ENCODE results near the gene IRF7. TPM values are rescaled to one million over a fixed set of nuclear protein-coding genes. Genes with fewer than 3 reads are reported as not detected.

Gene IRF7
- total and polyA plus RNA-seq, 2 experiments from 2014 or later, result 13.0 to 17.7 TPM

- H3K4me1 ChIP-seq (ENCODE audit: low read depth), result peaks cover 2% of the 10 kb centered on the region
- peaks cover 2% of the 10 kb centered on the region for H3K36me3 ChIP-seq
- no peak for TF ChIP-seq CTCF (IDR thresholded peaks at IDR 0.05; ENCODE audit: low read depth, low read length)
- no peak overlapping the region for H3K4me3 ChIP-seq
- H3K27ac ChIP-seq, result no peak overlapping the region
- DNase-seq (ENCODE audit: low read depth in 1 of 2, low spot score in 1 of 2), result no peak
- H3K9me3 ChIP-seq (ENCODE audit: low read depth), result no peaks in the 10 kb centered on the region
- no peaks in the 10 kb centered on the region for H3K27me3 ChIP-seq
These were observed 5.4 kb upstream of the IRF7 start for GRCh38 chr11:620935-621814.

- Histone ChIP-seq H3K9me3 (ENCODE audit: low read depth) (no peaks in the 10 kb centered on the region), H3K4me1 (ENCODE audit: low read depth) (peaks cover 4% of the 10 kb centered on the region), H3K4me3 (no peak overlapping the region), H3K36me3 (peaks cover 2% of the 10 kb centered on the region), H3K27ac (no peak overlapping the region), H3K27me3 (no peaks in the 10 kb centered on the region)
- DNase-seq (ENCODE audit: low read depth in 1 of 2, low spot score in 1 of 2), result no peak
- no peak for TF ChIP-seq CTCF (IDR thresholded peaks at IDR 0.05; ENCODE audit: low read depth, low read length)
These were observed 4.5 kb upstream of the IRF7 start for GRCh38 chr11:620201-620600.

- no peak overlapping the region for H3K27ac ChIP-seq
- no peak for DNase-seq (ENCODE audit: low read depth in 1 of 2, low spot score in 1 of 2)
These were observed 3.9 kb upstream of the IRF7 start for GRCh38 chr11:619628-620050.

GRCh38 chr11:618856-619627 is 3.3 kb upstream of the IRF7 start:
- peaks cover 4% of the 10 kb centered on the region for H3K4me1 ChIP-seq (ENCODE audit: low read depth)
- H3K36me3 ChIP-seq, result peaks cover 2% of the 10 kb centered on the region

More at GRCh38 chr11:619628-620050, 3.9 kb upstream of the IRF7 start:
- H3K4me1 ChIP-seq (ENCODE audit: low read depth), result peaks cover 4% of the 10 kb centered on the region
- H3K9me3 ChIP-seq (ENCODE audit: low read depth), result no peaks in the 10 kb centered on the region
- H3K4me3 ChIP-seq, result no peak overlapping the region
- H3K36me3 ChIP-seq, result peaks cover 2% of the 10 kb centered on the region
- H3K27me3 ChIP-seq, result no peaks in the 10 kb centered on the region
- TF ChIP-seq CTCF (IDR thresholded peaks at IDR 0.05; ENCODE audit: low read depth, low read length), result no peak

More at GRCh38 chr11:618856-619627, 3.3 kb upstream of the IRF7 start:
- no peaks in the 10 kb centered on the region for H3K9me3 ChIP-seq (ENCODE audit: low read depth)
- H3K27ac ChIP-seq, result no peak overlapping the region
- no peak for DNase-seq (ENCODE audit: low read depth in 1 of 2, low spot score in 1 of 2)
- TF ChIP-seq CTCF (IDR thresholded peaks at IDR 0.05; ENCODE audit: low read depth, low read length), result no peak
- no peaks in the 10 kb centered on the region for H3K27me3 ChIP-seq
- H3K4me3 ChIP-seq, result no peak overlapping the region

Measured in cardiac muscle cell (in vitro differentiated cells and primary cell).